Brain microvascular endothelial cell (primary cell): Measurements from ENCODE around the gene C14orf93.

Experiments
- DNase-seq: peaks from one replicate; pipeline ENCODE4 v3.0.0-alpha.2; 2020
- H3K27ac ChIP-seq: fragments of 250-450 bp; sonication (Bioruptor Pico); 2 replicates; pipeline ENCODE4 v1.5.1; 2020; ENCODE audit warnings: mild to moderate bottlenecking, moderate library complexity
- H3K27me3 ChIP-seq: fragments of 250-450 bp; sonication (Bioruptor Pico); replicated peaks from 2 replicates; pipeline ENCODE4 v1.5.1; 2020; ENCODE audit warnings: mild to moderate bottlenecking
- H3K36me3 ChIP-seq: fragments of 250-450 bp; sonication (Bioruptor Pico); replicated peaks from 2 replicates; pipeline ENCODE4 v1.5.1; 2020; ENCODE audit warnings: mild to moderate bottlenecking
- H3K4me3 ChIP-seq: 2 replicates; pipeline ENCODE4 v1.5.1; 2011; ENCODE audit warnings: low read depth, mild to moderate bottlenecking, control low read depth, low read length, moderate library complexity
- CTCF ChIP-seq: IDR thresholded peaks from 2 replicates; pipeline ENCODE4 v1.5.1; 2011; ENCODE audit warnings: low read depth, mild to moderate bottlenecking, moderate library complexity, low read length, control low read depth, inconsistent platforms; ENCODE audit errors: missing control alignments
- in situ Hi-C: cut with HindIII; loops from 2 replicates; pipeline ENCODE4 v1.10.0; 2017; ENCODE audit warnings: low sequenced_read_pairs, low pct_ligation_motif_present

C14orf93 gene

GRCh38 chr14:23042162-23042965 lies 32.4 kb upstream of the C14orf93 start, which contains the start of gene PSMB11:
TSS of gene PSMB11 (plus strand) at chr14:23042212. CDS start at chr14:23042226, 14 bp downstream.
- Histone ChIP-seq H3K27ac (no peak within 1 kb of the TSS), H3K27me3 (no peaks in the 10 kb centered on the region), H3K4me3 (no peak within 1 kb of the TSS), H3K36me3 (no peaks in the 10 kb centered on the region)
- DNase-seq = no peak
- in situ Hi-C loops = loop anchor here (10.0 kb wide), 1 partner anchor 58 kb away; the partner anchor contains the start of gene AJUBA
- no peak for TF ChIP-seq CTCF

GRCh38 chr14:23041729-23042128 lies 31.8 kb upstream of the C14orf93 start:
- H3K27me3 ChIP-seq = no peaks in the 10 kb centered on the region
- no peak for DNase-seq
- no peak for TF ChIP-seq CTCF
- H3K27ac ChIP-seq = no peak overlapping the region
- in situ Hi-C loops = loop anchor here (10.0 kb wide), 1 partner anchor 57 kb away; the partner anchor contains the start of gene AJUBA
- H3K4me3 ChIP-seq = no peak overlapping the region
- H3K36me3 ChIP-seq = no peaks in the 10 kb centered on the region

- Histone ChIP-seq H3K27ac (no peak overlapping the region), H3K36me3 (no peaks in the 10 kb centered on the region), H3K27me3 (no peaks in the 10 kb centered on the region), H3K4me3 (no peak overlapping the region)
- in situ Hi-C loops = loop anchor here (10.0 kb wide), 1 partner anchor 55 kb away; the partner anchor contains the start of gene AJUBA
- no peak for TF ChIP-seq CTCF
- DNase-seq = no peak
These were observed 30.2 kb upstream of the C14orf93 start for GRCh38 chr14:23040100-23040499.

- peaks cover 23% of the 10 kb centered on the region for H3K36me3 ChIP-seq
- peak overlapping the region; percentile 93 for H3K4me3 ChIP-seq
- no peak for DNase-seq
- peak overlapping the region; percentile 99 for H3K27ac ChIP-seq
- H3K27me3 ChIP-seq = no peaks in the 10 kb centered on the region
- no peak for TF ChIP-seq CTCF
- in situ Hi-C loops = no loop called here
These were observed 25.6 kb upstream of the C14orf93 start for GRCh38 chr14:23035303-23036144.

GRCh38 chr14:23034498-23035302 lies 24.8 kb upstream of the C14orf93 start, which contains the start of gene PSMB5:
TSS of gene PSMB5 (minus strand) at chr14:23034900. CDS start at chr14:23034881, 19 bp downstream.
- H3K4me3 ChIP-seq = peak within 1 kb of the TSS; percentile 93

More at GRCh38 chr14:23034498-23035302, 24.8 kb upstream of the C14orf93 start, which contains the start of gene PSMB5:
- H3K36me3 ChIP-seq = peaks cover 30% of the 10 kb centered on the region
- in situ Hi-C loops = no loop called here
- no peaks in the 10 kb centered on the region for H3K27me3 ChIP-seq
- peak within 1 kb of the TSS; percentile 99 for H3K27ac ChIP-seq
- peak; percentile 13 for TF ChIP-seq CTCF
- DNase-seq = peak; percentile 95
